ENCODE measurements around the gene SLC5A5. TPM values are rescaled to one million over a fixed set of nuclear protein-coding genes. Genes with fewer than 3 reads are reported as not detected.

SLC5A5 gene
- total RNA-seq, 3 donors from 2014 or later (not counting 1 experiment from before 2014, with no cell fraction given) = 0.25 to 0.43 (median 0.26) TPM

GRCh38 chr19:17944301-17944700 is 72.6 kb downstream of the SLC5A5 start:
- 95% methylated on average over 4 of the region's 4 CpGs for WGBS (ENCODE audit: insufficient coverage)

More at GRCh38 chr19:17944301-17944700, 72.6 kb downstream of the SLC5A5 start:
- no peaks in the 10 kb centered on the region for H3K9me3 ChIP-seq (ENCODE audit: control insufficient read depth, insufficient read depth, low read length)
- peaks cover 18% of the 10 kb centered on the region for H3K4me1 ChIP-seq (ENCODE audit: control insufficient read depth, insufficient read depth, low read length)
- no peak overlapping the region for H3K4me3 ChIP-seq (ENCODE audit: low read length)
- peaks cover 10 to 20% of the 10 kb centered on the region in 2 donors for H3K4me1 Mint-ChIP-seq
- H3K9me3 Mint-ChIP-seq = no peaks in the 10 kb centered on the region
- DNase-seq (no peak), ATAC-seq (no peak)
- intact Hi-C loops (cut with micrococcal nuclease) = no loop called here
- H3K4me3 Mint-ChIP-seq = no peak overlapping the region
- no peak for TF ChIP-seq CTCF (IDR thresholded peaks at IDR 0.05)
- H3K27ac Mint-ChIP-seq = peak overlapping the region in 1 of 2 donors; percentile 27
- H3K36me3 ChIP-seq (ENCODE audit: control insufficient read depth, insufficient read depth, low read length) = peaks cover 11% of the 10 kb centered on the region
- peaks cover 3 to 5% of the 10 kb centered on the region in 2 donors for H3K27me3 Mint-ChIP-seq (ENCODE audit: low read depth in 2 of 2)
- H3K36me3 Mint-ChIP-seq = no peaks in the 10 kb centered on the region
- no peak overlapping the region for H3K27ac ChIP-seq (ENCODE audit: low read length)
- H3K27me3 ChIP-seq (ENCODE audit: control insufficient read depth, insufficient read depth, low read length) = peaks cover 5% of the 10 kb centered on the region

Other genes with a start within 250 kb of the SLC5A5 start
- gene UNC13A, start 183.6 kb upstream of the SLC5A5 start, total RNA-seq = not detected
- 10 to 100 TPM; 41.0 to 59.4 (median 45.8) TPM for gene MAP1S, start 152.5 kb upstream of the SLC5A5 start, total RNA-seq
- gene FCHO1, start 120.5 kb upstream of the SLC5A5 start, total RNA-seq = 10 to 100 TPM; 56.1 to 67.7 (median 66.5) TPM
- gene B3GNT3, start 76.8 kb upstream of the SLC5A5 start, total RNA-seq = not detected
- 1 to 10 TPM; 1.5 to 2.9 (median 1.7) TPM for gene INSL3, start 50.4 kb upstream of the SLC5A5 start, total RNA-seq
- 100 to 1,000 TPM in 1 of 3 donors, 10 to 100 TPM in 2; 72.1 to 105 (median 96.1) TPM for gene JAK3, start 24.0 kb upstream of the SLC5A5 start, total RNA-seq
- 1,000 to 10,000 TPM; 1,015 to 1,285 (median 1,208) TPM for gene RPL18A, start 12.0 kb upstream of the SLC5A5 start, total RNA-seq
- 10 to 100 TPM; 32.6 to 37.6 (median 37.4) TPM for gene CCDC124, start 61.1 kb downstream of the SLC5A5 start, total RNA-seq
- not detected for gene KCNN1, start 95.2 kb downstream of the SLC5A5 start, total RNA-seq
- gene ARRDC2, start 136.2 kb downstream of the SLC5A5 start, total RNA-seq = 100 to 1,000 TPM; 110 to 131 (median 121) TPM
- gene IL12RB1, start 215.0 kb downstream of the SLC5A5 start, total RNA-seq = 100 to 1,000 TPM in 1 of 3 donors, 10 to 100 TPM in 2; 90.1 to 105 (median 95.7) TPM
- 100 to 1,000 TPM in 2 of 3 donors, 10 to 100 TPM in 1; 84.5 to 101 (median 101) TPM for gene MAST3, start 225.8 kb downstream of the SLC5A5 start, total RNA-seq